GM19099 (cell line): Measurements from ENCODE around the gene RNF217.

Experiments
- POLR2A ChIP-seq: IDR thresholded peaks from 3 replicates; pipeline ENCODE4 v1.6.1; 2011; ENCODE audit warnings: low read depth; ENCODE audit not compliant: insufficient read length; ENCODE audit errors: extremely low read depth

RNF217 gene

DNA sequence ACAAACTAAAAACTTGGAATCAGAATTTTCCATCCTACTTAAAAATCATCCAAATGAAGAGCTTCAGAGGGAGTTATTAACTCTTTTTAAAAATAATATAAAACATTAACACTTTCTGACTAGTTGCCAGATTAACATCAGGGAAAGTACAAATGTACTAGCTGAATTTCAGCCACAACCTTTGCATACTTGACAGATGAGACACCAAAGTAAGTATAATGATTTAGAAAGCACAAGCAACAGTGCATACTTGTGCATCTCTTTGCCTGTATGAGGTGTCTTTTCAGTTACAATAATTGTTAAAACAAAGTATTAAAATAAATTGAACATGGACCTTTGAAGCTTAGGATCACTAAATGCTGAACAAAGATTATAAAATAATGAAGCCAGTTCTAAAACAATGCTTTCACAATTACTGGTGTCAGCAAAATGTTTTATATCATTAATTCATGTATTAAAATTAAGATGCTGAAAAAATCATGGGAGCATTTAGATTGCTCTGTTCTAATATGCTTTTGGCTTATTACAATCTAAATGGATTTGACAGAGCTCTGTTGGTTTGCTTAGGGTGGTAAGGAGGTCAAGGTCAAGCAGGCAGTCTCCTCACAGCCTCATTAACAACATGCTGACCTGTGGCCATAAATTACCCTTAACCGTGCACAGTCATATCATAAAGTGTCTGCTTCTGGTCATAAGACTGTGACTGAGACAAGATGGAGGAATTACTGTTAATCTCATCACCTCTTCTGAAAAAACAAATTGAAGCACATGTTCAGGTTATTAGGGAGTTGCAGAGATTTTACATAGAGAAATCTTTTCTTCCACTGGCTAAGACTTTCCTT is 15.1 kb downstream of the RNF217 start:
- no peak for TF ChIP-seq POLR2A

GRCh38 chr6:124978451-124979293 is 16.4 kb downstream of the RNF217 start:
- no peak for TF ChIP-seq POLR2A

GRCh38 chr6:124979294-124979678 is 17.0 kb downstream of the RNF217 start:
- TF ChIP-seq POLR2A, result no peak

GRCh38 chr6:124982669-124983068 is 20.4 kb downstream of the RNF217 start:
- TF ChIP-seq POLR2A, result no peak

DNA sequence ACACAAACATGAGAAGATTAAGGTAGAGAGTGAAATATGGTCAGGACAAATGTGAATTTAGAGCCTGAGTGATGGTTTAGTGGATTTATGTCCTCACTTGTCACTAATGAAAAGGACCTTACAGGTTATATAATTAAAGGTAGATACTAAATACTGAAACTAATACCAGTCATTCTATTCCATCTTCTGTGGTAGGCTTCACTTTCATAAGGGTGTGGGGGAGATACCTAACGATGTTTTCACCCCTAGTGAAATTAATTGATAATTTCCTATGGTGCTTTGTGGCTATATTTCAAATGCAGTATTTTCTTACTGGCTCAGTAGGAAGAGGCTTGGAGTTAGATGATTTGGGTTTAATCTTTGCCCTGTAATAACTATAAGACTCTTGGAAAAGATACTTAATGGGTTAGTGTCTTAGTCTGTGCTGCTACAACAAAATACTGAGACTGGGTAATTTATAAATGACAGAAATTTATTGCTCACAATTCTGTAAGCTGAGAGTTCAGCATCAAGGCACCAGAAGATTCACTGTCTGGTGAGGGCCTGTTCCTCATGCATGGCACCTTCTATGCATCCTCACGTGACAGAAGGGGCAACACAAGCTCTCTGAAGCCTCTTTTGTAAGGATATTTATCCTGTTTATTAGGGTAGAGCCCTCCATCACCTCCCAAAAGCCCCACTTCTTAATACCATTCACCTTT is 21.3 kb downstream of the RNF217 start:
- TF ChIP-seq POLR2A, result no peak

DNA sequence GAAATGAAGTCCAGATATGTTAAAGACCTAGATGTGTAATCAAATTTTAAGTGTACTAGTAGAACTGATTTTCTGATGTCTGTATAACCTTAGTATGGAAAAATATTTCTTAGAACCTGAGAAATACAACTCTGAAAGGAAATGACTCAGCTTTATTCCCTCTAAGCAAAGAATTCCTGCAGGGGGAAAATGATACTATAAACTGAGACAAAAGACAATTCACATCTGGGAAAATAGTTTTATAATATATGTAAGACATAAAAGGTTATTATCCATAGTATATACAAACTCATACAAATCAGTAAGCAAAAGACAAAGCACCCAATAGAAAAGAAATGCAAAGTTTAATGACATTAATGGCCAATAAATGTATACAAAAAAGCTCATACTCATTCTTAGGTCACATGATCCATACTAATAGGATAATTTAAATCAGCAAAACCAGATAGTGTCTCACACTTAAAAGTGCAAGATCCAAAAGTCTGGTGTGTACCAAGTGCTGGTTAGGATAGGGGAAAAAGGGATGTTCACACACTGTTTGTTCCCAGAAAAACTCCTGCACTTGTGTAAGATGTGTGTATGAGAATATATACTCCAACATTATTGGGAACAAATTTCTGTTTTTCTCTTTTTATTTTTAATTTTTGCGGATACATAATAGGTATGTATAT is 22.6 kb downstream of the RNF217 start:
- TF ChIP-seq POLR2A, result no peak

DNA sequence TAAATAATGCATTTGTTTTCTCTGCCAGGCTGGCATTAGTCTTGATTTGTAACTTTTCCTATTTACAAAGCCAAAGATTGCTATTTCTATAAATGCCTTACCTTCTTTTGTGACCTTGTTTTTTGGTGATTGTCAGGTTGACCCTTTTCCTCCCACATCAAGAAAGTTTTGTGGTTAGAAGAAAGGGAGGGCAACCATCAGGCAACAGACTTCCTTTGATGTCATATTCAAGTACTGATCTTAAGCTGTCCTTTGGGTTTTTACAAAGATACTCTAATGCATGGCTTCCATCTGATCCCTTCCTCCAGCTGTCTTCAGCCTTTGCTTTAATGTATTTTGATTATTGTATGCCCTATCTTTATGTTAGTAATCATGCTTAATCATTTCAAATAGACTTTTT is 23.9 kb downstream of the RNF217 start:
- TF ChIP-seq POLR2A, result no peak

GRCh38 chr6:124987291-124987690 is 25.1 kb downstream of the RNF217 start:
- no peak for TF ChIP-seq POLR2A

DNA sequence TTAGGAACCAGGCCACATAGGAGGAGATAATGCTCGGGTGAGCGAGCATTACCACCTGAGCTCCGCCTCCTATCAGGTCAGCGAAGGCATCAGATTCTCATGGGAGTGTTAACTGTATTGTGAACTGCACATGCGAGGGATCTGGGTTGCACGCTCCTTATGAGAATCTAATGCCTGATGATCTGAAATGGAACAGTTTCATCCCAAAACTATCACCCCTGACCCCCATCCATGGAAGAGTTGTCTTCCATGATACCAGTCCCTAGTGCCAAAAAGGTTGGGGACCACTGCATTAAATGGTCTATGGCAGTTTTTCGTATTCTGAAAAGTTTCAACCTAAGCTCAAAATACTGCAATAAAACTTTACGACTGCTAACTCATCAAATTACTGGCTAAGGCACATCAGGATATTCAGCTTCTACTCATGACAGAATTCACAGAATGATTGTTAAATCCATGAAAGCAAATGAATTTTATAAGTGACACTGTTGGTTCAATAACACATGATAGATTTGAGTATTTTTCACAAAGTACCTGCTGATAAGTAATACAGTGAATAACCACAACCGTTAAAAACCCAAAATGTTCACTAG is 25.9 kb downstream of the RNF217 start:
- TF ChIP-seq POLR2A, result no peak

DNA sequence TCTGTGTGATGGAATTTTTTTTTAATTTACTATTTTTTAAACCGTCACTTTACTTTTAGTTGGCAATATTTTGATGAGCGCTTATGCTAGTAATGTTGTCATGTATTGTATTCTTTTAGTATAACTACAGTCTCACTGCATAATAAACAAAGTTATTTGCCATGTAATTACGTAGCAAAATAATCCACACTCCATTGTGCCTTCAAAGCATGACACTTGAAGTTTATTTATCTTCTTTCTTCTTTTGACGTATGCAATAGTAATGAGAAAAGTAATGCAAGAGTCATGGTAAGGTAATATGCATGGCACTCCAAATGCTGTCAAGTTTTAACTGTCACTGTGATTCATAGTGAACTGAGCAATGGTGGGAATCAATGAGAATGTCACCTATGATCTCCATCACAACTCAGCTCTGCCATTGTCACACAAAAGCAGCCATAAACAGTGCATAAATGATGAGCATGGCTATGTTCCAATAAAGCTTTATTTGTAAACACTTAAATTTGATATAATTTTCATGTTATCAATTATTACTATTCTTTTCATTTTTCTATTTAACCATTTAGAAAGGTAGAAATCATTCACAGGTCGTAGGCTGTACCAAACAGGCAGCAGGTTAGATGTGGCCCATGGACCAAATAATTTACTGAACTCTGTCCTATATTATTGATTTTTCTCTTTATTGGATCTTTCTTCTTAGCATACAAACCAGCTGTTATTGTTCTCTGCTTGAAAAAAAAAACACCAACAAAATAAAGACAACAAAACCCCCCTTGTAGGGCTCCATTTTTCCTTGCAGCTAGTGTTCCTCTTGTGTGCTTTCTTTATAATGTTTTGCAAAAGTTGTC is 27.1 kb downstream of the RNF217 start:
- TF ChIP-seq POLR2A, result no peak

DNA sequence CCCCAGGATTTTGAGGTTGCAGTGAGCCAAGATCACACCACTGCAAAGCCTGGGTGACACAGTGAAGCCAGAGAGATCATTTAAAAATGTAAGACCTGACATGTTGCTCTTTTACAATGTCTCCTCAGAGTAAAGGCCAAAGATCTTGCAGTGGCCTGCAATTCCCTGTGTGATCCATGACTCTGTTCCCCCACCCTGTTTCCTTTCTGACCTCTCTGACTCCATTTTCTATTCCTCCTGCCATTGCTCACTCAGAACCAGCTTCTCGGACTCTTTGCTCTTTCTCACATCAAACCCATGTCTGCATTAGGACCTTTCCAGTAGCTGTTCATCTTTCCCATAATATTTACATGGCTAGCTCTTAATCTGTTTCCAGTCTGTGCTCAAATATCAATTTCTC is 28.8 kb downstream of the RNF217 start:
- TF ChIP-seq POLR2A, result no peak

- TF ChIP-seq POLR2A, result no peak
These were observed 29.6 kb downstream of the RNF217 start for GRCh38 chr6:124991764-124992295.

GRCh38 chr6:124993327-124993726 is 31.1 kb downstream of the RNF217 start:
- TF ChIP-seq POLR2A, result no peak
